Aorta (tissue), 5 donors: ENCODE results near the gene SLC37A3. TPM values are rescaled to one million over a fixed set of nuclear protein-coding genes. Genes with fewer than 3 reads are reported as not detected.
"Not testable (repeated sequence)": the region's sequence is repeated elsewhere in the genome, so short reads cannot be mapped to it uniquely, and the experiment has no call there.

Source experiments
- ATAC-seq: fragments of 200-7000 bp; cut with Tn5 transposase; one replicate; pipeline ENCODE4 v1.9.1; 2022; ENCODE audit warnings: moderate library complexity; ENCODE audit not compliant: low FRiP score
- DNase-seq, 2 donors: peaks; one replicate each; pipeline ENCODE4 v3.0.0-alpha.2; 2020
- H3K27ac ChIP-seq, 2 donors: one replicate each; pipeline ENCODE4 v1.5.1; 2013; ENCODE audit warnings: low read length in 2 of 2, mild to moderate bottlenecking in 2 of 2, moderate library complexity in 2 of 2, control low read depth in 1 of 2, inconsistent platforms in 1 of 2, low read depth in 1 of 2
- H3K27me3 ChIP-seq, 2 donors: one replicate each; pipeline ENCODE4 v1.6.1; 2013; ENCODE audit warnings: control low read depth in 1 of 2, low read length in 1 of 2, mild to moderate bottlenecking in 1 of 2, moderate library complexity in 1 of 2; ENCODE audit not compliant: insufficient read depth in 2 of 2, control insufficient read depth in 1 of 2
- H3K36me3 ChIP-seq, 2 donors: one replicate each; pipeline ENCODE4 v1.6.1; 2013; ENCODE audit warnings: control low read depth in 1 of 2, low read length in 1 of 2, mild to moderate bottlenecking in 1 of 2; ENCODE audit not compliant: insufficient read depth in 2 of 2, control insufficient read depth in 1 of 2
- H3K4me1 ChIP-seq, 2 donors: one replicate each; pipeline ENCODE4 v1.6.1; 2013; ENCODE audit warnings: low read length in 2 of 2, control low read depth in 1 of 2, mild to moderate bottlenecking in 1 of 2, moderate library complexity in 1 of 2; ENCODE audit not compliant: insufficient read depth in 2 of 2, control insufficient read depth in 1 of 2
- H3K4me3 ChIP-seq, 2 donors: one replicate each; pipeline ENCODE4 v1.5.1; 2013; ENCODE audit warnings: low read length in 2 of 2, control low read depth in 1 of 2, mild to moderate bottlenecking in 1 of 2
- H3K9me3 ChIP-seq: one replicate; pipeline ENCODE4 v1.6.1; 2013; ENCODE audit warnings: mild to moderate bottlenecking, low read length; ENCODE audit not compliant: control insufficient read depth
- WGBS, 2 donors: extraction: QIAGEN DNeasy Blood & Tissue Kit; methylation state at CpG; one replicate each; pipeline ENCODE4 v1.1.7; 2013; 5-methylcytosine and 5-hydroxymethylcytosine counted together
- intact Hi-C, 2 donors: fragments of 100-400 bp; cut with DNase I; formaldehyde crosslinking; loops; one replicate each; pipeline versions ENCODE4 v1.14.2 to v1.15.0; 2022
- polyA plus RNA-seq, 2 donors: library from polyadenylated mRNA; stranded (reverse); fragments of 200-250 nt; gene quantifications; one replicate each; pipeline ENCODE4 v1.2.3, GENCODE V29; 2013
- total RNA-seq, 2 donors: library from RNA; stranded (reverse); fragmentation: NEBNext Ultra II Directional; extraction: Animal tissue kit (Norgen Biotek cat#: 25700); gene quantifications; one replicate each; pipeline ENCODE4 v1.2.1, GENCODE V29; 2021
- donor health status: healthy with polysubstance abuse.
- donor health status: Bipolar disorder and iron deficiency.
- donor health status: DM: no; HTN: no; CAD: no.
- donor health status: DM: no; HTN: no; CAD: no.
- donor health status: DM: yes; HTN: yes; CAD: no.

SLC37A3 gene
- total and polyA plus RNA-seq, 4 donors = 22.8 to 58.5 (median 45.7) TPM

DNA sequence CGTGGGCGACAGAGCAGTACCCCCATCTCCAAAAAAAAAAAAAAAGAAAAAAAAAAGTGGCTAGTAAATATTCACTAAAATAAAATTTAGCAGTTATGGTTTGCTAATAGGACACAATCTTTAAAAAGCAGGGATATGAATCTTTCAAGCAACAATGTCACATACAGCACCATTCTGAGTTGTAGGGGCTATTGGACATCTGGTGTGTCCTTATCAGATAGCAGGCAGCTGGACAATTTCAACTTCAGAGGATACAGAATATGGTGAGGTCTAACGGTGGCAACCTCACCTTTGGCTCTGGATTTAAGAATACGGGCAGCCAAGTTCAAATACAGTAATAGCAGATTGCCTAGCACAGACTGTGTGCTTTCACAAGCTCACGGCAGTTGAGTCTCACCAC is 51.1 kb downstream of the SLC37A3 start:
- Histone ChIP-seq H3K27me3 (peaks cover 0 to 2% of the 10 kb centered on the region in 2 donors), H3K4me3 (no peak overlapping the region), H3K9me3 (no peaks in the 10 kb centered on the region), H3K36me3 (peaks cover 8 to 11% of the 10 kb centered on the region in 2 donors), H3K4me1 (no peaks in the 10 kb centered on the region), H3K27ac (no peak overlapping the region)
- 84 to 86% methylated on average over 5 of the region's 5 CpGs for WGBS, 2 donors
- ATAC-seq = no peak
- intact Hi-C loops = no loop called here
- DNase-seq = no peak

GRCh38 chr7:140345426-140345825 is 52.9 kb downstream of the SLC37A3 start:
- intact Hi-C loops = no loop called here
- peaks cover 8 to 11% of the 10 kb centered on the region in 2 donors for H3K36me3 ChIP-seq
- ATAC-seq (no peak), DNase-seq (no peak)
- WGBS, 2 donors = 84 to 88% methylated on average over 3 of the region's 3 CpGs
- no peak overlapping the region for H3K4me3 ChIP-seq
- no peaks in the 10 kb centered on the region for H3K4me1 ChIP-seq
- peaks cover 0 to 2% of the 10 kb centered on the region in 2 donors for H3K27me3 ChIP-seq
- H3K27ac ChIP-seq = no peak overlapping the region
- no peaks in the 10 kb centered on the region for H3K9me3 ChIP-seq

GRCh38 chr7:140342727-140343514 is 55.4 kb downstream of the SLC37A3 start:
- H3K27me3 ChIP-seq = no peaks in the 10 kb centered on the region
- H3K4me1 ChIP-seq = no peaks in the 10 kb centered on the region
- peak in 1 of 2 donors; percentile 71 for DNase-seq
- H3K4me3 ChIP-seq = no peak overlapping the region
- H3K27ac ChIP-seq = no peak overlapping the region
- ATAC-seq = no peak
- WGBS, 2 donors = 65 to 69% methylated on average over 13 of the region's 13 CpGs
- peaks cover 4 to 9% of the 10 kb centered on the region in 2 donors for H3K36me3 ChIP-seq
- intact Hi-C loops = no loop called here
- no peaks in the 10 kb centered on the region for H3K9me3 ChIP-seq

DNA sequence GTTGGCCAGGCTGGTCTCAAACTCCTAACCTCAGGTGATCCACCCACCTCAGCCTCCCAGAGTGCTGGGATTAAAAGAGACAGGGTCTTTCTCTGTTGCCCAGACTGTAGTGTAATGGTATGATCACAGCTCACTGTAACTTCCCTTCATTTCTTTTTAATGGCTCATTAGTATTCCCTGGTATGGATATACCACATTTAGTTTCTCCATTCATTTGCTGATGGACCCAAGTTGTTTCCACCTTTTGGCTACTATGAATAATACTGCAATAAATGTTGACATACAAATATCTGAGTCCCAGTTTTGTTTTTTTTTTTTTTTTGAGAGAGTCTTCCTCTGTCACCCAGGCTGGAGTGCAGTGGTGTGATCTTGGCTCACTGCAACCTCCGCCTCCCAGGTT is 59.4 kb downstream of the SLC37A3 start:
- intact Hi-C loops = not testable (repeated sequence)

DNA sequence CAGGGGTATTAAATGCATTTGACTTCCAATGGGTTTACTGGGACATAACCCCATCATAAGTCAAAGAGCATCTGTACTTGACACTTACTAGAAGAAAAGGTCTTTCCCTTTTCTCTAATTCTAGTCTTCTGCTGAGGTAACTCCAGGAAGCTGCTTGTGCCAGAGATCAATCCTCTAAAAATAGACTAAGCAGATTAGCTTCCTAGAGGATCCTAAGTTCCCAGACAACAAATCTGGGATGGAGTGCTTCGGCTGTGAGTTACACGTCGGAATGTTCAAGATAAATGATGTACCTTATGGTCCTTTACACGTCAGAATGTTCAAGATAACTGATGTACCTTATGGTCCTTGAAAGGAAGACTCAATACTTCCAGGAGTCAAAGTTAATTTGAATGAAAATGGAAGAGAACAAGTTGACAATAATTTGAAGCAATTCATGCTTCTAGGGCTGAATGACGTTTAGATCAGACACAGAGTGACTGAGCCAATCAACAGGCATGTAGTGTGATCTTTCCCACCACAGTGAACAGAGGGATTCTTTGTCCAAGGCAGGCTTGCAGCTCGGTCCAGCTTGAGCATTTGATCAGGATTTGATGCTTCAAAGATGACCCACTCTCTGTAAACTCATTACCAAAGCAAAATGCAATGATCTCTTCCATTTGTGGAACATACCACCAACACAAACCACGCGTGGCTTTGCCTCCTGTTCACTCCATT is 63.8 kb downstream of the SLC37A3 start:
- no peak for ATAC-seq
- DNase-seq = no peak
- Histone ChIP-seq H3K27ac (no peak overlapping the region), H3K36me3 (peaks cover 0 to 3% of the 10 kb centered on the region in 2 donors), H3K4me3 (no peak overlapping the region), H3K9me3 (no peaks in the 10 kb centered on the region), H3K4me1 (no peaks in the 10 kb centered on the region), H3K27me3 (no peaks in the 10 kb centered on the region)
- intact Hi-C loops = no loop called here
- 57 to 65% methylated on average over 8 of the region's 8 CpGs for WGBS, 2 donors

More for the DNA sequence above, 59.4 kb downstream of the SLC37A3 start:
- H3K27me3 ChIP-seq, H3K4me3 ChIP-seq, H3K4me1 ChIP-seq, H3K27ac ChIP-seq, DNase-seq, H3K9me3 ChIP-seq, H3K36me3 ChIP-seq, ATAC-seq: not testable (repeated sequence)
- WGBS, 2 donors = 98 to 100% methylated on average over 1 of the region's 1 CpG

GRCh38 chr7:140333686-140334085 is 64.6 kb downstream of the SLC37A3 start:
- Histone ChIP-seq H3K27ac (no peak overlapping the region), H3K4me3 (no peak overlapping the region), H3K4me1 (no peaks in the 10 kb centered on the region), H3K36me3 (peaks cover 0 to 3% of the 10 kb centered on the region in 2 donors), H3K9me3 (no peaks in the 10 kb centered on the region), H3K27me3 (no peaks in the 10 kb centered on the region)
- intact Hi-C loops = no loop called here
- 92 to 94% methylated on average over 5 of the region's 5 CpGs for WGBS, 2 donors
- ATAC-seq (no peak), DNase-seq (no peak)

- DNase-seq = peak in 1 of 2 donors; percentile 52
- H3K9me3 ChIP-seq = no peaks in the 10 kb centered on the region
- no peak for ATAC-seq
- no peaks in the 10 kb centered on the region for H3K27me3 ChIP-seq
- no peak overlapping the region for H3K27ac ChIP-seq
- intact Hi-C loops = no loop called here
- no peak overlapping the region for H3K4me3 ChIP-seq
- no peaks in the 10 kb centered on the region for H3K4me1 ChIP-seq
- 47 to 55% methylated on average over 10 of the region's 10 CpGs for WGBS, 2 donors
- peaks cover 0 to 3% of the 10 kb centered on the region in 2 donors for H3K36me3 ChIP-seq
Observed at GRCh38 chr7:140333223-140333622, 65.1 kb downstream of the SLC37A3 start.

- DNase-seq (no peak), ATAC-seq (no peak)
- no peaks in the 10 kb centered on the region for H3K9me3 ChIP-seq
- WGBS, 2 donors = 74 to 81% methylated on average over 3 of the region's 3 CpGs
- H3K27ac ChIP-seq = no peak overlapping the region
- no peaks in the 10 kb centered on the region for H3K4me1 ChIP-seq
- no peak overlapping the region for H3K4me3 ChIP-seq
- peaks cover 0 to 3% of the 10 kb centered on the region in 2 donors for H3K36me3 ChIP-seq
- no peaks in the 10 kb centered on the region for H3K27me3 ChIP-seq
- intact Hi-C loops = no loop called here
Observed at GRCh38 chr7:140330595-140330994, 67.7 kb downstream of the SLC37A3 start.
